ENCODE results near the gene KIF26A.

Gene KIF26A

DNA sequence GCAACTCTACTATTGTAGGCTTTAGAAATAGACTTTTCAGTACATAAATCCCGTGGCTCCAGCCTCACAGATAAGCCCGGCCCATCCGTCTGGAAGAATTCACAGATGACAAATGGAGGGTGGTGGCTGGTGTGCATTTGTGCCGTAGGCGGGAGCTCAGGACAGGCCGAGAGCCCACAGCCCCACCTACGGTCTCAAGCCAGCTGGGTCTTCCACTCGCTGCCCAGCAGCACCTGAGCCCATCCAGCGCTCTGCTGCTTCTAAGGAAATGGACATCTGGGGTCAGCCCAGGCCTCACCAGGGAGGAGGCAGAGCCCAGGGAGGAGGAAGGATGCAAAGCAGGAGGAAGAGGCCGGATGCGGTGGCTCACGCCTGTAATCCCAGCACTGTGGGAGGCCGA, 72.8 kb downstream of the KIF26A start:
- ChIA-PET CTCF (no interaction called here), POLR2A (ENCODE audit: low non-redundant PET) (no interaction called here)
- no peak overlapping the region for H3K27ac ChIP-seq
- no peak for DNase-seq (ENCODE audit: low spot score)
- TF ChIP-seq, protein P1, sequence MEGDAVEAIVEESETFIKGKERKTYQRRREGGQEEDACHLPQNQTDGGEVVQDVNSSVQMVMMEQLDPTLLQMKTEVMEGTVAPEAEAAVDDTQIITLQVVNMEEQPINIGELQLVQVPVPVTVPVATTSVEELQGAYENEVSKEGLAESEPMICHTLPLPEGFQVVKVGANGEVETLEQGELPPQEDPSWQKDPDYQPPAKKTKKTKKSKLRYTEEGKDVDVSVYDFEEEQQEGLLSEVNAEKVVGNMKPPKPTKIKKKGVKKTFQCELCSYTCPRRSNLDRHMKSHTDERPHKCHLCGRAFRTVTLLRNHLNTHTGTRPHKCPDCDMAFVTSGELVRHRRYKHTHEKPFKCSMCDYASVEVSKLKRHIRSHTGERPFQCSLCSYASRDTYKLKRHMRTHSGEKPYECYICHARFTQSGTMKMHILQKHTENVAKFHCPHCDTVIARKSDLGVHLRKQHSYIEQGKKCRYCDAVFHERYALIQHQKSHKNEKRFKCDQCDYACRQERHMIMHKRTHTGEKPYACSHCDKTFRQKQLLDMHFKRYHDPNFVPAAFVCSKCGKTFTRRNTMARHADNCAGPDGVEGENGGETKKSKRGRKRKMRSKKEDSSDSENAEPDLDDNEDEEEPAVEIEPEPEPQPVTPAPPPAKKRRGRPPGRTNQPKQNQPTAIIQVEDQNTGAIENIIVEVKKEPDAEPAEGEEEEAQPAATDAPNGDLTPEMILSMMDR (conservative IDR thresholded peaks at IDR 0.05; ENCODE audit: low read depth), result no peak

DNA sequence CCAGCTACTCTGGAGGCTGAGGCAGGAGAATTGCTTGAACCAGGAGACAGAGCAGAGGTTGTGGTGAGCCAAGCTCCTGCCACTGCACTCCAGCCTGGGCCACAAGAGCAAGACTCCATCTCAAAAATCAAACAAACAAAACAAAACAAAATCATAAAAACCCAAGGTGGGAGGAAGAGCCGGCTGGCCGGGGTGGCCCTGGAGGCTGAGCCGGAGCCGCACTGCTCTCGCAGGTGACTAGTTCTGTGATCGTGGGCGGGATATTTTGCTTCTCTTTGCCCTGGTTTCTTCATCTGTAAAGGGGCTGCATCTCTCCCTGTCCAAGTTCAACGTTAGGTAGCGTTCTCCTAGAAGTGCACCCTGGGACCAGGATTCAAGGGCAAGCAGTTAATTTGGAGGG, 73.4 kb downstream of the KIF26A start:
- POLR2A ChIA-PET (ENCODE audit: low non-redundant PET), result no interaction called here
- no peak for DNase-seq (ENCODE audit: low spot score)
- no peak overlapping the region for H3K27ac ChIP-seq
- CTCF ChIA-PET, result no interaction called here
- TF ChIP-seq, protein P1 (conservative IDR thresholded peaks at IDR 0.05; ENCODE audit: low read depth), result no peak

DNA sequence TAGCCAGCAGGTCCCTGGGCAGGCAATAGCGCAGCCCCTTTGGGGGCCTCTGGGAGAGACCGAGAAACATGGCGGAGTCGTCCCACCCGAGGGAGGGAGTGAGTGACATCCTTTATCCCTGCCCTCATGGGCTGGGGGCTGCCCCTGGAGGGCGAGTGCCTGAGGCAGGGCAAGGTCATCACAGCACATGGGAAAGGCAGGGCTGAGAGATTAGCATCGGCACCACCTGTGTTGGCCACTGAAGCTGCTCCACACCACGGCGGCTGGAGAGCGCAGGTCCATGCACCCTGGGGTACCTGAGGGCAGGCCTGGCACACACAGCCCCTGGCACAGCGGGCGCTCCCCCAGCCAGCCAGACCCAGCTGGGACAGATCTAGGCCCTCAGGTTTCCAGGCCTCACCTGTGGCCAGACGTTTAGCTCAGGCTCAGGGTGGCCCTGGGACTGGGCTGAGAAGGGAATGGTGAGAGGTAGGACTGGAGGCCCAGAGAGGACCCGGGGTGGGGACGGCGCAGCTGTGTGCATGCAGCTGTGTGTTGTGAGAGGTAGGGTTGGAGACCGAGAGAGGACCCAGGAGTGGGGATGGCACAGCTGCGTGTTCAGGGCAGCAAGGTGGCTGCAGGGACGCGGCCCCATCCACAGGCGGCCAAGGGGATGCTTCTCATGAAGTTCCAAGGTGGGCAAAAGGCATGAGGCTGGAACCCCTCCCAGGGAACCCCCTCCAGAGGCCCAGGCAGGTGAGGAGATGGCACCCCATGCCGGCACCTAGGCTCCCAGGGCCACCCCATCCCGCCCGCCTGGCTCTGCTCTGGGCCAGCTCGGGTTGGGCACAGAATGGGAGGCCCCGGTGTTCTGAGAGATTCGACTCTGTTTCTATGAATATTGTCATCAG, 74.1 kb downstream of the KIF26A start:
- ChIA-PET POLR2A (ENCODE audit: low non-redundant PET) (no interaction called here), CTCF (interaction anchor here (0.6 kb wide), 1 partner anchor 483 kb away, joined by 3 read pairs; no protein-coding TSS in a partner anchor)
- DNase-seq (ENCODE audit: low spot score), result no peak
- TF ChIP-seq, protein P1 (conservative IDR thresholded peaks at IDR 0.05; ENCODE audit: low read depth), result no peak
- no peak overlapping the region for H3K27ac ChIP-seq

DNA sequence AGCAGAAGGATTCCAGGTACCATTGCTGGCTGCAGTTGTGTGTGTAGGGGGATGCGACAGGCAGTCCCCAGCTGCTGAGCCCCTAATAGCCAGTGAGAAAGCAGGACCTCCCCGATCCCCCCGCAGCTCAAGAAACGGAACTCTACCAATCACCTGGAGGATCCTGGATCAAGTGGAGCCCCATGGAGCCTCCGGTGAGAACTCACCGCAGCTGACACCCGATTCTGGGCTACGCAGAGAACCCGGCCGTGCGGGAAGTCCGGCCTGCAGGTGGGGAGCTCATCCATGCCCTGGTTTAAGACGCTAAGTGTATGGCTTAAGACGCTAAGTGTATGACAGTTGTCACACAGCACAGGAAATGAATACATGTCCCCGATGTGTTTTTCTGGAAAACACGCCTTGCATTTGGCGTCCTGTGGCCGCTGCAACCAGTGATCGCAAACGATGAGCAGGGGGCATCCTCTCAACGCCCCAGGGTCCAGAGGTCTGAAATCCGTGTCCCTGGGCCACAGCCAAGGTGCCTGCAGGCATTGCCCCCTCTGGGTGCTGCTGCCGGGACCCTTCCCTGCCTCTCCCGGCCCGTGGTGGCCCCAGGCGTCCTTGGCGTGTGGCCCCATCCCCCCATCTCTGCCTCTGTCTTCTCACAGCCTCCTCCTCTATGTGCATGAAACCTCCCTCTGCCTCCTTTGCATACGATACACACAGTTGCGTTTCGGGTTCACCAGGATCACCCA, 75.1 kb downstream of the KIF26A start:
- TF ChIP-seq, protein P1 (conservative IDR thresholded peaks at IDR 0.05; ENCODE audit: low read depth), result no peak
- POLR2A ChIA-PET (ENCODE audit: low non-redundant PET), result no interaction called here
- H3K27ac ChIP-seq, result no peak overlapping the region
- no peak for DNase-seq (ENCODE audit: low spot score)
- CTCF ChIA-PET, result no interaction called here

DNA sequence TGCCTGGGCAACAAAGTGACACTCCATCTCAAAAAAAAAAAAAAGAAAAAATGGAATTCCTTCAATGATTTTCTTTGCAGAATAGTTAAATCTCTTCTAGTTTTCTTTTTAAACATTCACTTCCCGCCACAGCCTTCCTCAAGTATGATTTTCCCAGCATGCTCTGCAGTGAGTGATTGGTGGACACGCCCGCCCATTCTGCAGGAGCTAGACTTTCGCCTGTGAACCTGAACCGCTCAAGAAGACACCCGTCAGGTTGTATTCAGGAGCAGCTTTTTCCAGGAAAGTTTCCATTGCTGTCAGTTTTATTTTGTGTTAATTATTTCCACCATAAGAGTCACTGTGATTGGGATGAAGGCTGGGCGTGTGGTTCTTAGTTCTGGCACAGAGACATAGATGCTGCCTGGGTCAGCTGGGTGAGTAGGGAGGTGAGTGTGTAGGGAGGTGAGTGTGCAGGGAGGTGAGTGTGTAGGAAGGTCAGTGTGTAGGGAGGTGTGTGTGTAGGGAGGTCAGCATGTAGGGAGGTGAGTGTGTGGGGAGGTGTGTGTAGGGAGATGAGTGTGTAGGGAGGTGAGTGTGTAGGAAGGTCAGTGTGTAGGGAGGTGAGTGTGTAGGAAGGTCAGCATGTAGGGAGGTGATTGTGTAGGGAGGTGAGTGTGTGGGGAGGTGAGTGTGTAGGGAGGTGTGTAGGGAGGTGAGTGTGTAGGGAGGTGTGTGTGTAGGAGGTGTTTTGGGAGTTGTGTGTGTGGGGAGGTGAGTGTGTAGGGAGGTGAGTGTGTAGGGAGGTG, 76.2 kb downstream of the KIF26A start:
- ChIA-PET CTCF (no interaction called here), POLR2A (ENCODE audit: low non-redundant PET) (no interaction called here)
- TF ChIP-seq, protein P1 (conservative IDR thresholded peaks at IDR 0.05; ENCODE audit: low read depth), result no peak
- H3K27ac ChIP-seq, result no peak overlapping the region
- DNase-seq (ENCODE audit: low spot score), result no peak

DNA sequence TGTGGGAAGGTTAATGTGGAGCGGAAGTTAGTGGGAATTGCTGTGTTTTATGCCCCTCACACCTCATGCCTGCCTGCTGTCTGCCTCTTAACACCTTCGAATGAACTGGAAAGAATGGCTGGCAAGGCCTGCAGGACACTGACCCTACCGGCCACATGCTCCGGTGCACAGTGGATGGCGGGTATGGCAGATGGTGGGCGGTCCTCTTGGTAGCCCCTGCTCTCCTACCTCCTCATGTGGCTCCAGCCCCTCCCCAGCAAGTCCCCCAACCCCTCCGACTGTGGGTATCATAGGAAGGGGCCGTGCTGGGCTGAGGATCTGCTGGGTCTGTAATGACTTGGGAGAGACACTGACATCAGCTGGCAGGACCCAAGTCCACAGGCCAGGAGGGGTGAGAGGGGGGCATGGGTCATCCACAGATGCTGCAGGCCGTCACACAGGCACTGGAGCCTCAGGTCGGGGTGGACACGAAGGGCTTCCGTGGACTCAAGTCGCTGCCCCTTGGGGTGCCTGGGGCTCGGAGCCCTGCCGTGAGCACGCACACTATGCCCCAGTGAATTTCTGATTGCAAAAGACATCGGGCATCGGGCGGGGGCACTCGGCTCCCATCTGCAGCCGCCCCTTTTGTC, 77.4 kb downstream of the KIF26A start:
- ChIA-PET CTCF (no interaction called here), POLR2A (ENCODE audit: low non-redundant PET) (no interaction called here)
- H3K27ac ChIP-seq, result no peak overlapping the region
- TF ChIP-seq, protein P1 (conservative IDR thresholded peaks at IDR 0.05; ENCODE audit: low read depth), result no peak
- DNase-seq (ENCODE audit: low spot score), result no peak

Data from RWPE1 (cell line).